ENCODE measurements around the gene CCDC6.
"Not testable (repeated sequence)": the region's sequence is repeated elsewhere in the genome, so short reads cannot be mapped to it uniquely, and the experiment has no call there.

CCDC6 gene

DNA sequence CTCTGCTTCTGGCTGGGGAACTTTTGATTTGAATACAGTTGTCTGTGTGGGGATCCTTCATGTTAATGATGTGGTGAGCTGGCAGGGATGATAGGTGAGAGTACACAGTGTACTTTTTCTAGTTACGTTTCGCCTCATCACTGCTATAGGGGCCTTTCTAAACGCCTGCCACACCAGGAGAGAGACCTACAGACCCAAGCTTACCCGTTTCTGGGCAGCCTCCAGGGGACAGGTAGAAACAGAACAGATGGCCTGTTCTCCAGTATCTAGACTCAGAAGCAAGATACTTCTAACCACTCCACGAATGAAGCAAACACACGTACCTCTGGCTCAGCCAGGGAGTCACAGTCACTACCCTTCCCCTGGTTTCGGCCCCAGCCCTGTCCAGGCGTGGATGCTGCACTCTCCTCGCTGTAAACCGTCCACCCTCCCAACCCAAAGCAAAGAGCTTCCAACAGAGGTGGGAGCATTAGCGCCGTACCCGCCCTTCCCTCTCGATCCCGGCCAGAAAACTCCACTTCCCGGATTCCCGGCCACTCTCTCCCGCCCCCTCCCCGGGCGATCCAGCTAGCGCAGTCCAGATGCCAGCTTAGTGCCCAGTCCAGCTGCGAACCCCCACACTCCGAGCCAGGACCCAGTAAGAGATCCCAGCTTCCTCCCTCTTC lies 1.2 kb downstream of the CCDC6 start:
- peak; percentile 32 for DNase-seq

DNA sequence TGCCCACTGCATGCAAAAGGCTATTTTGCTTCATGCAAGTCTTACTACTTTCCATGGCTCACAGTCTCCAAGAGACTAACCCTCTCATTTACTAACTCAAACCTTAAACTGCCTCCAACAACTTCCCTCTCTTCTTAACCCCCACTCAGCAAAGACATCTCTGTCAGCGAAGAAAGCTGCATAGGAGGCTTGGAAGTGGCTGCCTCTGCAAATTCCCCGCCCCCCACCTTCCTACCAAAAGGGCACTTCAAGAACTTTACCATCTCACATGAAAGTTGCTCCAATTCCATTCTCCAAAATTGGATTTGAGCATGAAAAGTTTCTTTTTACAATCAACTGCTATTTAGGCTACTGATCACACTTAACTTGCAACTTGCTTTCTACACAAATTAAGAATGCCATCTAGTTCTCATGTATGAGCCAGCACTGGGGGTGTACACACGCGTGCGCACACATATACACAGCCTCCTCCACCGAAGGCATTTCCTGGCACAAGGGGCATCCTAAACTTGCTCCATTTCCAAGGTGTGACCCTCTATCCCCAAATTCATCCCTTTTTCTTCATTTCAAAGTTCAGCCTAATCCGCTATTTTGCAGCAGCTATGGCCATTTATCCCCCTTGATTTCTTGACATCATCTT lies 1.8 kb downstream of the CCDC6 start:
- no peak for DNase-seq

DNA sequence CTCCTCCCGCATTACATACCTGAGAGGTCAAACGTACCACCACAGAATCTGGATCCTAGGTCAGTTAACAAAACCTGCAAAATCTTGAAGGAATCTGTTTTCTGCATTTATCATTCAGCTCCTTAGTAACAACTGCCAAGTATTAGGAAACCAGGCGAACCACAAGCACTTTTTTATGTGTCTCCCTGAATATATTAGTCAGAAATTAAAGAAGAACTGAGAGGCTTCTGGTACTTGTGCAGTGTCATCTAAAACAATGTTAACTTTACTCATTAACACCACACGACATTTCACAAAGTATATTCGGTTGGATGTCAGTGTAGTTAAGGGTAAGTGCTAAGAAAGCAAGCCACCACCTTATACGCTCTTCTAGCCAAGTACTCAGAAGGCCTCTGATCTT lies 2.5 kb downstream of the CCDC6 start:
- no peak for DNase-seq

DNA sequence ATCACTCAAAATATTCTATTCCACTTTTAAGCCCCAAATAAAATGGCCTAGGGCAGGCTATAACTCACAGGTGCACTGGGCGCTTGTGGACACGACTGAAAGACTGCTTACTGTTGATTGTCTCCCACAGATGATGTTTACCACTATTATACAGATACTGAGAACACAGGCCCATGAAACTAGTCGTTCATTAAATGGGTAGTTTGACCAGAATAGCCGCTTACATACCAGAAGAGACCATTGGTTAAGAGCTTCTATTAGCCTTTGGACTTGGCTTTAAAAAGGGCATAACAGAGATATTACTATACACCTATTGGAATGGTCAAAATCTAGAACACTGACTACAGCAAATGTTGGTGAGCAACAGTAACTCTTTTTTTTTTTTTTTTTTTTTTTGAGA lies 4.3 kb downstream of the CCDC6 start:
- no peak for DNase-seq

DNA sequence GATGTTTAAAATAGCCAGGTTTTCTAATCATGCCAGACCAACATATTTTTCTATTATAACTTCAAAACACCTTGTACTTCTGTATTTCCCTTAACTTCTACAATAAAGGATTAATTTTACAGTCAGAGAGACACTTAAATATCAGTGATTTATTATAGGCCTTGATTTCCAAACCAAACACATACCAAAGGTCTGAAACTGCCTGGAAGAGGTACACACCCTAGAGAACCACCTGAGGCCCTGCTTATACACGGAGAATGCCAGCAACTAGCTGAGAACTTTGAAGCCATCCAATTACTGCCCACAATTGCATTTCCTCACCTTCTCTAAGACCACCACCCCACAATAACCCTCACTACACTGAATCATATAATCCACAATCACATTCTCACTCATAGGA lies 4.9 kb downstream of the CCDC6 start:
- DNase-seq = no peak

DNA sequence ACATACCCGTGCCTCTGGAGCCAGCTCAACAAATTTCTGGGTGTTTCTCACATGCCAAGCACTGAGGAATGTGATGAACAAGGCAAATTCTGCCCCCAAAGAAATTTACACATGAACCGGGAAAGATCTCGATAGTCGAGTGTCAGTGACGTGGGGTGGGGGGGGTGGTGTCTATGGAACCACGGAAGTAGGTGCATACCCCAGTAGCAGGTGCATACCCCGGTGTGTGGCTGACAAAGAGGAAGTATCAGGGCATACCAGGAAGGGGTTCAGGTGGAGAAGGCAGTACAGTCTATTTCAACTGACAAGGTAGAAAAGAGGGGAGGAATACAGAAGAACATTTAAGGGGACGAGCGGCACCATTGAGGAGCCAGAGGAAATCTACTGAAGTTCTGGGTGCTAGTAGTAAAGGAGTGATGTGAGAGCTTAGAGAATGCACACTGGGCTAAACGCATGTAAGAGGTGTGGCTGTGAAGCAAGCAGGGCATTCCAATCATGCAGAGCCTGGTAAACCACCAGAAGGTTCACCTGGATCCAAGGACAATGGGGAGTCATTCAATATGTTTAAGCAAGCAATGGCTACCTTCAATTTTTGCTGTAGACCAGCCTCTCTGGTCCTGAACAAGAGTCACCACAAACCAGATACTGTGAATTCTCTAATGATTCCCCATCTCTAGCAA lies 6.2 kb downstream of the CCDC6 start:
- DNase-seq = no peak

DNA sequence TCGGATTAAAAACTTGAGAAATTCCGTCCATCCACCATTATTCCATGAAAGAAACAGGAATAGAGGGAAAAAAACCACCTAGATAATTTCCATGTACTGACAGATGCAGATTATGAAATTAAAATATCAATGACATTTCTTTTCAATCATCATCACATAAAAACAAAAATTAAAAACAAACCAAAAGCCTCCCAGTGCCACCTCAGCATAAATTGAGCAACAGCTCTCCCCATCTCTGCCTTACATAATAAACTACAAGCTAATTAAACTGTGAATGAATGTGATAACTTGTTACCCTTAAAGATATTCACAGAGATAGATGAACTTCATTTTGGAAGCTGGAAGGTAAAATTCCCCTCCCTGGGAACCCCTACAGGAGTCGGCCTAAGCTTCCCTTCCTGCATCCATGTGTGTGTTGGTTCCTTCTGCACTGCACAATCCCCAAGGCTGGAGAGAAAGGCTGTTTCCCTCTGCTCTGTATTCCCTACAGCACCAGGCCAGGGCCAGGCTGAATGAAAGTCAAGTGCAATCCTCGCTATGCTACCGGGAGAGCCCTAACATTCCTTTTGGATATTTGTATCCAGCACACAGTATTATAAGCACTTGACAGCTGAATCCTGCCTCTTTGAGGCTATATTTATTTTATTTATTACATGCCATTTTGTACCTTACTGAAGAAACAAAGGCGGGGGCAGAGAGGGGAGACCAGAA lies 8.1 kb downstream of the CCDC6 start:
- no peak for DNase-seq

DNA sequence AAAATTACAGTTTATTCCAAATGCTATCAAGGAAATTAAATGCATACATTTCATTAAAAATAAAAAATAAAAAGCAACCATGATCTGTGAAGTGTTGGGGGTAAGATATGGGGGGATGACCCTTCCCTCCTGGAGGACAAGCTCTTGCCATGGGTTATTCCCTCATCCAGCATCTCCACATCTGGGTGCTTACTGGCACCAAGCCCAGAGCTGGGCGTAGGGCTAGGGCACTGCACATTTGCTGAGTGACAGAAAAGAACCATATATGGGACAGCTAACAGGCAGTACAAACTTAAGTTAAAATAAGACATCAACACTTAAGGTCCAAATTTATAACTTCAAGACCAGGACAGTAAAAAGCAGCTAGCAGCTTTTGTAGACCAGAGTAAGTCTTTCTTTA lies 10.2 kb downstream of the CCDC6 start:
- no peak for DNase-seq

DNA sequence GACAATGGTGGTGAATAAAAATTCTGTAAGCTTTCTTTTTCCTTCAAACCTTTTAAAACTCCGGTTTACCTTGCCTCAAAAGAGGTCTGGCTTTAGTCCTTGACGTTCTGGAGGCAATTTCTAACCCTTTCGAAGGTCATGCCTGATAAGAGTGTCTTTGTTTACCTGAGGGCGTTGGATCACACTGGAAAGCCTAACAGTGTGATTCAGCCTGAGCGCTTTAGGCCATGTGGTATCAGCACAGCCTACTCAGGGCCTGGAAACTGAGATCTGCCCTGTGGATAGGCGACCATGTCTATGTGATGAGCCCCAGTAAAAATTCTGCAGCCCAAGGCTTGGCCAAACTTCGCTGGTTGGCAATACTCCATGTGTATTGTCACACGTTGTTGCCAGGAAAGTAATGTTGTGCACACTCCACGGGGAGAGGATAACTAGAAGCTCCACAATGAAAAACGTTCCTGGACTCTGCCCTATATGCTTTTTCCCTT lies 10.7 kb downstream of the CCDC6 start:
- no peak for DNase-seq

DNA sequence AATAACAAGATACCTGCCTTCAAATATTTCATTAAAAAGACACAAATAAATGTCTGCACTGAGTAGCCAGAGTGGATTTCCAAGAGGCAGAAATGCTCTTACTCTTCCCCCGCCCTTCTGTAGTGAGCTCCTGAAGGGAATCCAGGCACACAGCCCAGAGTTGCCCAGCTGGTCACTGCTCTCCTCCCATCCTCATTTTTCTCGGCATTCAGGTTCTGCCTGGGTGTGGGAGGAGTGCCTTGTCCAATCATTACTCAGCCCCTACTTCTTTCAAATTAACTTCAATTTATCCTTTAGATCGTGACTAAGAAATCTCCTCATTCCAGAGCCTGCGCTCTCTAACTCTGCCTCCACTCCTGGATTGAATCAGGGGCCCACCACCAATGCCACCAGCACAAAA lies 12.2 kb downstream of the CCDC6 start:
- no peak for DNase-seq

DNA sequence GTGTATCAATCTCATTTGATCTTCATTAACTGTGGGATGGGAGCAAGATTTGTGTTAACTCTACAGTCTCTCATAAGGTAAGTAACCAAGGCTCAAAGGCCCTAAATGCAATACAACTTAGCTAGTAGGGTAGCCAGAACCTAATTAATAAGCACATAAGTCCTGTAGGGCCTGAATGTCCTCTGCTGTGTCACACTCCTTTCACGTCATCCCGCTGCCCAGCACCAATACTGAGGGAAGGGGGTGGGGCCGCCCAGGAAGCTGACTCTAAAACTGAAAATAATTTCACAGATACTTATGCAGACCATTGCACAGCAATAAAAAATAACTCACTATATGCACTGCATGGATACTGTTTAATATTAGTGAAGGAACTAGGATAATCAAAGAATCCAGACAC lies 13.7 kb downstream of the CCDC6 start:
- DNase-seq = no peak

DNA sequence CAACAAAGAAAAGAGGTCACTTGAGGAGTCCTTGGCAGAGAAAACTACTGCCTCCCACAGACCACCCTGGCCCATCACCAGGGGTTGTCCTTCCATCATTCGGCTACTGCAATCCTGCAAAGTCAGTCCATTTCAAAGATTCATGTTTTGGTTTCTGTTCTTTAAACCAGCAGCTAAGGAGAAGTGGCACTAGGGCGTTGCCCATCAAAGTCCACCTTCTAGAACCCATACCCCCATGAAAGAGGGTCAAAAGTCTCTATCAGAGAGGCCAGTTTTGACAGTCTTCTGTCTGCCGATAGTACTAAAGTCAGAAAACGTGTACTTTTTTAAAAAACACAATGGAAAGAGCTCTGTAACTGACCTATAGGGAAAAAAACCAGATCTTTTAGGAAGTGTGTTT lies 14.4 kb downstream of the CCDC6 start:
- no peak for DNase-seq

DNA sequence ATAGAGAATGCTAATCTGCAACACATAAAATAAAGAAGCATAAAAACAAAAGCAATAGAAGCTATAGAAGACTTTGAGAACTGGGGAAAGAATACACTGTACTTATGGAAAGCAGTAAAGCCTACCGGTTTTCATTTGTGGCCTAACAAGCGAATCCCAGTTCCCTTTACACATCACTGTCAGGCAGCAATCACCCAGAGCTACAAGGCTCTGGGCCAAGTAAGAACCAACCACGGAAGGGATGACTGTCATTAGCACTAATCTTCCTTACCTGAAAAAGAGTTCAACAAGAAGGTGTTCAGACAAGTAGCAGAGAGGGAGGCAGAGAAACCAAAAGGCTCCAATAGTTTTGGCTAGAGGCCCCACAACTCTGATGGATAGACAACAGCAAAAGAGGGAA lies 15.0 kb downstream of the CCDC6 start:
- no peak for DNase-seq

DNA sequence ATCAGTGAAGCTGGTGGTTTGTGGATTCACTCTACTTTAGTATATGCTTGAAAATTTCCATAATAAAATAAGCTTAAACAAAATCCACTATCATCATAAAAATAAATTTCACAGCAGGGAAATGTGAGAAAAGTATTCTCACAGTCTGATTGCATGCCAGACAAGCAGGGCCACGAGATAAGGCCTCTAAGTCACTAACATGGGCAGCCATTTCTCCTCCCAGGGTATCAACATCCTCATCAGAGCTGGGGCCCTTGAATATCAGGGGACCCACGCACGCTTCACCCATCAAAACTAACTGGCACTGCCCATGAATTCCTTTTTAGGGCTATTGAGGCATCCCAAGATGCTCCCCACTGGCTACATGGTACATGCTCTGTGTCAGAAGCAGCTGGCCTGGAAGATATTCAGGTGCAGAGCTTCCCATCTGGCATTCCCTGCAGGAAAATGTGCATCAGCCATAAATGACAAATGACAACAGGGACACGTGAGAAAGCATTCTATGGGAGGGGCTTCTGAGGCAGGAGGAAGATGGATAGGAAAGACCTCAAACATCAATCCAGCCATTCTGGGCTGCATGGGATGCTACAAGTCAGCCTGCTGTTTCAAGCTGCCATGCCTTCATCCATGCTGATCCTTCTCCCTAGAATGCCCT lies 17.4 kb downstream of the CCDC6 start:
- DNase-seq = no peak

DNA sequence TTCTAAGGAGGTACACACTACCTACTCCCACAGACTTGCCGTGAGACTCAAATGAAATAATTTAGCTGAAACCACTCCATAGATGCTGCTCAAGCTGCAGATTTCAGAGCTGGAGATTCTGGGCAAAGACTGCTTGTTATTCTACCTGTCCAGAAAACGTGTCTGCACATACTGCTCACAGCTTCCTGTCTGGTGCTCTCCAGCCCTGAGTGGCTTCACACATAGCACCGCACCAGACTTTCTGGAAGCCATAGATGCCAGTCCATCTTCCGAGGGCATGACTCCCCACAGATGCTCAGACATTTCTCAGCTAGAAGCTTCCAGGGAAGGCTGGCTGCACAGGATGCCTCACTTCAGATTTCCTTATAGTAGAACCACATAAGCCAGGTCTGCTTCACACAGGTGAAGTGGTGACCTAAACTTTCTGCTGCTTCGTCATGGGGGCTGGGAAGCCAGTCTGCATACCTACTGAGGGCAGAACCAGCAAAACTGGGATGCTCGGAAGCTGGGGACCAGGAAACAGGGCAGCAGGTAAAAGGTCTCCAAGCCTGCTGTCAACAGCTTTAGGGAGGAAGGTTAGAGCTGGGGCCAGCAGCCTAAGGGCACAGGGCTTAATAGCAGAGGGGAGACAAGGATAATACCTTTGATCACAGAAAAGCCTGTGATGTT lies 18.2 kb downstream of the CCDC6 start:
- DNase-seq = peak; percentile 16

DNA sequence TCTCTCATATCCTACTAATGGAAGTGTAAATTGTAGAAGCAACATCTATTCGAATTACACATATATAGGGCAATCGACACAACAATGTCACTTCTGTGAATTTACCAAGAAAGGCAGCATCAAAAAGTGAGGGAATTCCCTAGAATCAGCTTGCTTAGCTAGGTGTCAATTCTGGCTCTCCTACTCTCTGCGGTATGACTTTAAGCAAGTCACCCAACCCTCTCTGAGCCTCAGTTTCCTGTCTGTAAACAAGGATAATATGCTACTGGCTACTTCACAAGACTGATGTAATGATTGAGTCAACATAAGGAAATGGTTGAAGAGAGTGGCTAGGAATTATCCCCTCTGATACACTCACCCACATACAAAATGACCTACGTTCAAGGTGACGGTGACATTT lies 19.4 kb downstream of the CCDC6 start:
- no peak for DNase-seq

DNA sequence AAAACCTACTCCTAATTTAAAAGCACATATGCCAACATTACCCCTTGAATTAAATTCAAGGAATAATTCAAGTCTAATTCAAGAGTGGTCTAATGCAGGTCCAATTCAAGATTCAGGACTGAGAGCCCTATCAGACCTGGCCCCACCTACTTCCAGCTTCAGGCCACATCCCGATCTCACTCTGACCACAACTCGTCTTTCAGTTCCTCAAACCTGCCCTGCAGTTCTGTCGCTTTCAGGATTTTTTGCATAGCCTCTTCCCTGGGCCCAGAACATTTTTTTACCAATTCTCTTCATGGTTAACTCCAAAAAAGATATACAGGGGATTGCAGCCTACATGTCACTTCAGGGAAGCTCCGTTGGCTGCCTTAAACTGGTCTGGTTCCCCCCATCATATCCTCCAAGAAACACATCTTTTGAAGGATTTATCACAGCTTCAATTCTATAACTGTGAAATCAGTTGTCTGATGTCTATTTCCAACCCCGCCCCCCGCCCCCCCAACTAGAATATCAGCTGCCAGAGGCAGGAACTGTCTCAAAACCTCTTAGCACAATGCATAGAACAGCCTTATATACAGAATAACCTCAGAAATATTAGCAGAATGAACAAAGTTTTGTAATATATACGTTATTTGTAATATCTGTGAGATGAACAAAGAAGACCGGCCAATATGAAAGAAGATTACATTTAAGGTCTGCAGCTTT lies 20.8 kb downstream of the CCDC6 start:
- DNase-seq = peak; percentile 25

DNA sequence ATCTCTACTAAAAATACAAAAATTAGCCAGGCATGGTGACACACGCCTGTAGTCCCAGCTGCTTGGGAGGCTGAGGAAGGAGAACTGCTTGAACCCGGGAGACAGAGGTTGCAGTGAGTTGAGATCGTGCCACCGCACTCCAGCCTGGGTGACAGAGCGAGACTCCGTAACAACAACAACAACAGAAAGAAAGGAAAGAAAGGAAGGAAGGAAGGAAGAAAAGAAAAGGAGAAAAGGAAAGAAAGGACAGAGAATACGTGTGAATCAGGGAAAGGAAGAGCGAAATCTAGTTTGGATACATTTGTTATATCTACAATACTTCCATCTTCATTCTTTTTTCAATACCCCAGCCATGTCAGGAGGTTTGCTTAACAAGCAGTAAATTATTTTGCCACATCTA lies 21.5 kb downstream of the CCDC6 start:
- not testable (repeated sequence) for DNase-seq

DNA sequence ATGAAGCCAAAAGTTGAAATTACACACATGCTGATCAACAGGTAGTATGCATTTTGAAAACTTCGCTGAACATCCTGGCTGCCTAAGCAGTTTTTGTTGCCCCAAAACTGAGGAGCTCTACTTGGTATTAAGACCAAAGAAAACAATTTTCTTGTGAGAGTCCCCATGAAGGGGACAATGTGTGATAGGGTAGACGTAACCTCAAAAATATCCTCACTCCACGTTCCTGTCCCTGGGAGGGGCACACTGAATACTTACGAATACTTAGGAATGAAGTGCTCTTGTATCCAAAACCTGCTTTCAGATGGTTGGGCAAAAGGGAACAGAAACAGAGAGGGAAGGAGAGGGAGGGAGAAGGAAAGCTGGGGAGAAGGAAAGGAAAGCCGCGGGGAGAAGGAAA lies 24.7 kb downstream of the CCDC6 start:
- DNase-seq = no peak

DNA sequence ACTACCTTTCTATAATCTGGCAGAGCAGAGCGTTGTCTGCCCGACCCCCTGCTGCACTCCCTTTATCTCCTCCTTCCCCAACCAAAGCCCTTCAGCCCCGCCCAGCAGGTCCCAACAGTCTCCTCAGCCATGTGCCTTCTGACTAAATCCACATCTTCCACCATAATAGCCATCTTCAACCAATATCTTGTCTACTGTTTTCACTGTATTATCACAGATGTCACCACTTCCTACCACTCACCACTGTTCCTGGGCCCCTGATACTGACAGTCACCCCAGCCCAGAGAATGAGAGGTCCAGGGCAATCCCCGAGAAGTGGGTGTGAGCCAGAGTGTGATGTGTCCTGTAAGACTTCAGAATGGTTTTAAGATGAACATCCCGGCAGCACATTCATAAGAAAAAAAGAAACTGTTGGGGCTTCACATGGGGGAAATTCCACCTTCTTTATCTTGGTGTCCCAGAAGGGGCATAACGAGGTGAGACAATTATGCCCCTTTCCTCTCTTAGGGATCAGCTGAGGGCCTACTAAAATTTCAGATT lies 25.3 kb downstream of the CCDC6 start:
- peak; percentile 49 for DNase-seq

DNA sequence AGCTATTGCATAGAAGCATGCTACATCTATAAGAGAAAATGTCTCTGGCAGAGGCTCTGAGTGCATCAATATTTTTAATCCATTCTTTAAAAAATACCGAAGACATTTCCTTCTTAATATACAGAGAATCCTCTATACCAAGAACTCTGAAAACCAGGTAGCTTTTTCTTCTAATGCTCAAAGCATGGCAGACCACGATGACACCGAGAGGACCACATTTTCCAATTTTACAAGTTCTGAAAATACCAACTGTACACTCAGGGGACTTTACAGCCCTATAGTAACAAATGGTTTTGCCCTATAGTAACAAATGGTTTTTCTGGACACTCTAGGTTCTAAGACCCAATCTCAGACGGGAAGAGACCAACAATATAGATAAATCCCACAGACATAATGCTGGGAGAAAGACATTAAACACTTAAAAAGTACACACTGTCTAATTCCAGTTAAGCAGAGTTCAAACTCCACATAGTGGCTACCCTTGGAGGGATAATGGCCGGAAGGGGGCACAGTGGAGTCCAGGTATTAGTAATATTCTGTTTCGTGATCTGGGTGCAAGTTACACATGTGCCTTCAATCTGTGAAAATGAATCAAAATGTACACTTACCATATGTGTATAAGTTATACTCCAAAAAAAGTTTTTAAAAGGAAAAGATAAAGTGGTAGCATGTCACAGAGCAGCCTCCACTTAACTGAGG lies 26.2 kb downstream of the CCDC6 start:
- DNase-seq = no peak
